Peyer's patch (tissue), 4 donors: ENCODE measurements around the gene CD74.

Experiments used
- POLR2A ChIP-seq, 2 donors: fragments of 450-650 bp; IDR thresholded peaks; one replicate each; pipeline ENCODE4 v1.5.1; 2017; ENCODE audit warnings: antibody characterized with exemption in 2 of 2, mild to moderate bottlenecking in 2 of 2, moderate library complexity in 2 of 2
- TF ChIP-seq, protein P1 (sequence below), 6 experiments: fragments of 450-650 bp in 4 of 6; fragments of 200-600 bp in 2 of 6; sonication (generic) in 1 of 6; IDR thresholded peaks; one replicate each; pipeline ENCODE4 v1.5.1; 2017 to 2019; ENCODE audit warnings: antibody characterized with exemption in 6 of 6, mild to moderate bottlenecking in 3 of 6, moderate library complexity in 1 of 6

DNA sequence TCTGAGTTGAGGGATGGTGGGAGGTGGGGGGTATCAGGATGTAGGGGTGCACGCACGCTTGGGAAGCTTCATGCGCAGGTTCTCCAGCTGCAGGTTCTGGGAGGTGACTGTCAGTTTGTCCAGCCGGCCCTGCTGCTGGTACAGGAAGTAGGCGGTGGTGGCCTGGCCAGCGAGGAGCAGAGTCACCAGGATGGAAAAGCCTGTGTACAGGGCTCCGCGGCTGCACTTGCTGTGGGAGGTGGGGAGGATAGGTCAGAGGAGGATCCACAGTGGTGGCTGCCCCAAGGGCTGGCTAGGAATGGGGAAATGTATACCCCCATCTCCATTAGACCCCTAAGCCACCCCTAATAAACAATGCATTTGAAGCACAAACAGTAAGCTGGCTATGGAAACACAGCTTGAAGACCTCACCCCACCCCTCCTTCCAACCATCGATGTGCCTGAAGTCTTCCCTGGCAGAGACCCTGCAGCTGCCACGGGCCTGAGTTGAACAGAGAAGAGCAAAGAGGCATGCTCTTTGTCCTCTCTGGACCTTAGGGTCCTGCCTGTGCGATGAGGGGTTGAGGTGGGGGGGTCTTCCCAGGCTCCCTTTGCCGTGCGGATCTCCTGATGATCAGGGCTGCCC is 5.5 kb downstream of the CD74 start:
- TF ChIP-seq, protein P1, sequence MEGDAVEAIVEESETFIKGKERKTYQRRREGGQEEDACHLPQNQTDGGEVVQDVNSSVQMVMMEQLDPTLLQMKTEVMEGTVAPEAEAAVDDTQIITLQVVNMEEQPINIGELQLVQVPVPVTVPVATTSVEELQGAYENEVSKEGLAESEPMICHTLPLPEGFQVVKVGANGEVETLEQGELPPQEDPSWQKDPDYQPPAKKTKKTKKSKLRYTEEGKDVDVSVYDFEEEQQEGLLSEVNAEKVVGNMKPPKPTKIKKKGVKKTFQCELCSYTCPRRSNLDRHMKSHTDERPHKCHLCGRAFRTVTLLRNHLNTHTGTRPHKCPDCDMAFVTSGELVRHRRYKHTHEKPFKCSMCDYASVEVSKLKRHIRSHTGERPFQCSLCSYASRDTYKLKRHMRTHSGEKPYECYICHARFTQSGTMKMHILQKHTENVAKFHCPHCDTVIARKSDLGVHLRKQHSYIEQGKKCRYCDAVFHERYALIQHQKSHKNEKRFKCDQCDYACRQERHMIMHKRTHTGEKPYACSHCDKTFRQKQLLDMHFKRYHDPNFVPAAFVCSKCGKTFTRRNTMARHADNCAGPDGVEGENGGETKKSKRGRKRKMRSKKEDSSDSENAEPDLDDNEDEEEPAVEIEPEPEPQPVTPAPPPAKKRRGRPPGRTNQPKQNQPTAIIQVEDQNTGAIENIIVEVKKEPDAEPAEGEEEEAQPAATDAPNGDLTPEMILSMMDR (IDR thresholded peaks at IDR 0.05), result no peak
- no peak for TF ChIP-seq POLR2A (IDR thresholded peaks at IDR 0.05)
